Spleen (tissue), 11 donors: ENCODE results near the gene PFDN6. TPM values are rescaled to one million over a fixed set of nuclear protein-coding genes. Genes with fewer than 3 reads are reported as not detected.

Experiments
- DNase-seq: peaks from one replicate; pipeline ENCODE4 v3.0.0-alpha.2; 2020
- H3K27ac ChIP-seq, 8 donors: fragments of 200-600 bp; sonication (generic) in 7 of 8; 1 replicate in 4 of 8; 2 replicates in 4 of 8; pipeline versions ENCODE4 v1.5.0 to v1.8.0; 2016 to 2021; ENCODE audit warnings: inconsistent platforms in 4 of 8, mild to moderate bottlenecking in 4 of 8, moderate library complexity in 1 of 8
- H3K27me3 ChIP-seq, 7 donors: fragments of 200-600 bp; sonication (generic) in 6 of 7; replicated peaks in 1 of 7; 1 replicate in 4 of 7; 2 replicates in 3 of 7; pipeline versions ENCODE4 v1.5.0 to v1.8.0; 2016 to 2021; ENCODE audit warnings: inconsistent platforms in 3 of 7, mild to moderate bottlenecking in 1 of 7
- H3K36me3 ChIP-seq, 6 donors: fragments of 200-600 bp; sonication (generic) in 5 of 6; 1 replicate in 4 of 6; 2 replicates in 2 of 6; pipeline versions ENCODE4 v1.5.0 to v1.8.0; 2016 to 2021; ENCODE audit warnings: inconsistent platforms in 2 of 6
- H3K4me1 ChIP-seq, 6 donors: fragments of 200-600 bp; sonication (generic) in 5 of 6; 1 replicate in 3 of 6; 2 replicates in 3 of 6; pipeline versions ENCODE4 v1.5.0 to v1.8.0; 2016 to 2021; ENCODE audit warnings: inconsistent platforms in 3 of 6
- H3K4me3 ChIP-seq, 8 donors: fragments of 200-600 bp; sonication (generic) in 7 of 8; 1 replicate in 4 of 8; 2 replicates in 4 of 8; pipeline versions ENCODE4 v1.5.0 to v1.8.0; 2016 to 2021; ENCODE audit warnings: inconsistent platforms in 4 of 8, mild to moderate bottlenecking in 4 of 8, moderate library complexity in 2 of 8
- H3K9me3 ChIP-seq, 8 donors: fragments of 200-600 bp; sonication (generic) in 7 of 8; 1 replicate in 4 of 8; 2 replicates in 4 of 8; pipeline versions ENCODE4 v1.5.0 to v1.8.0; 2016 to 2021; ENCODE audit warnings: inconsistent platforms in 4 of 8
- POLR2A ChIP-seq, 3 donors: fragments of 450-650 bp; IDR thresholded peaks; one replicate each; pipeline ENCODE4 v1.5.1; 2017; ENCODE audit warnings: antibody characterized with exemption in 3 of 3, mild to moderate bottlenecking in 1 of 3
- POLR2AphosphoS5 ChIP-seq, 3 donors: sonication (generic); formaldehyde crosslinking; IDR thresholded peaks; one replicate each; pipeline ENCODE4 v1.5.1; 2017; ENCODE audit warnings: antibody characterized with exemption in 3 of 3
- WGBS, 5 donors: extraction: QIAGEN DNeasy Blood & Tissue Kit in 3 of 5; methylation state at CpG; one replicate each; pipeline versions ENCODE4 v1.1.5 to v1.1.7; 2013 to 2018; 5-methylcytosine and 5-hydroxymethylcytosine counted together
- intact Hi-C: fragments of 100-400 bp; cut with DNase I; formaldehyde crosslinking; loops from one replicate; pipeline ENCODE4 v1.15.0; 2023; ENCODE audit warnings: low total_unique reads
- polyA plus RNA-seq, 3 donors: library from polyadenylated mRNA; stranded (reverse); fragments of 200-250 nt; gene quantifications; one replicate each; pipeline ENCODE4 v1.2.1, GENCODE V29; 2013
- total RNA-seq, 7 donors: library from RNA; depleted of rRNA in 3 of 7; stranded (reverse); fragments of >200 nt in 3 of 7; fragmentation: NEBNext Ultra II Directional in 4 of 7; extraction: Animal tissue kit (Norgen Biotek cat#: 25700) in 4 of 7; gene quantifications; one replicate each; pipeline versions ENCODE4 v1.1.0 to v1.2.1, GENCODE V29; 2016 to 2021
- TF ChIP-seq, protein P1 (sequence below), 11 experiments: fragments of 200-600 bp in 7 of 11; fragments of 450-650 bp in 4 of 11; sonication (generic) in 4 of 11; IDR thresholded peaks in 8 of 11; conservative IDR thresholded peaks in 3 of 11; 1 replicate in 7 of 11; 2 replicates in 4 of 11; pipeline versions ENCODE4 v1.4.0 to v1.8.0; 2016 to 2021; ENCODE audit warnings: antibody characterized with exemption in 11 of 11, inconsistent platforms in 4 of 11, mild to moderate bottlenecking in 1 of 11
- donor health status: healthy with polysubstance abuse.
- donor health status: DM: no; HTN: no; CAD: no; lungs with moderate emphysema.
- donor health status: DM: no; HTN: no; CAD: no.
- donor health status: Bipolar disorder and iron deficiency.
- donor health status: healthy.
- donor health status: DM: no; HTN: no; CAD: no.
- donor health status: DM: yes; HTN: yes; CAD: no.

Gene PFDN6
- total and polyA plus RNA-seq, 10 donors: 11.3 to 169 (median 32.7) TPM

DNA sequence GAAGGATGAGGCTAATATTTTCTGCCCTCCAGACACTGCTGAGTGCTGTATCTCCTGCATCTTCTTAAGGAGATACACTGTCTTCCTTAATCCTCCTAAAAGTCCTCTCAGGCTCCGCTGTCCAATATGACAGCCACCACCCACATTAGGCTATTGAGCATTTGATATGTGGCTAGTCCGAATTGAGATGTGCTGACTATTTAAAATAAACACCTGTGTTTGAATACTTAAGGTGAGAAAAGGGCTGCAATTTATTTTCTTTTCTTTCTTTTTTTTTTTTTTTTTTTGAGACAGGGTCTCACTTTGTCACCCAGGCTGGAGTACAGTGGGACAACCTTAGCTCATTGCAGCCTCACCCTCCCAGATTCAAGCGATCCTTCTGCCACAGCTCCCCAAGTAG lies 12.5 kb downstream of the PFDN6 start:
- DNase-seq: no peak
- no peak overlapping the region for H3K4me3 ChIP-seq
- H3K4me1 ChIP-seq: peaks cover 16 to 90% (median 70%) of the 10 kb centered on the region in 6 donors
- H3K36me3 ChIP-seq: peaks cover 0 to 73% (median 51%) of the 10 kb centered on the region in 6 donors
- TF ChIP-seq, protein P1, sequence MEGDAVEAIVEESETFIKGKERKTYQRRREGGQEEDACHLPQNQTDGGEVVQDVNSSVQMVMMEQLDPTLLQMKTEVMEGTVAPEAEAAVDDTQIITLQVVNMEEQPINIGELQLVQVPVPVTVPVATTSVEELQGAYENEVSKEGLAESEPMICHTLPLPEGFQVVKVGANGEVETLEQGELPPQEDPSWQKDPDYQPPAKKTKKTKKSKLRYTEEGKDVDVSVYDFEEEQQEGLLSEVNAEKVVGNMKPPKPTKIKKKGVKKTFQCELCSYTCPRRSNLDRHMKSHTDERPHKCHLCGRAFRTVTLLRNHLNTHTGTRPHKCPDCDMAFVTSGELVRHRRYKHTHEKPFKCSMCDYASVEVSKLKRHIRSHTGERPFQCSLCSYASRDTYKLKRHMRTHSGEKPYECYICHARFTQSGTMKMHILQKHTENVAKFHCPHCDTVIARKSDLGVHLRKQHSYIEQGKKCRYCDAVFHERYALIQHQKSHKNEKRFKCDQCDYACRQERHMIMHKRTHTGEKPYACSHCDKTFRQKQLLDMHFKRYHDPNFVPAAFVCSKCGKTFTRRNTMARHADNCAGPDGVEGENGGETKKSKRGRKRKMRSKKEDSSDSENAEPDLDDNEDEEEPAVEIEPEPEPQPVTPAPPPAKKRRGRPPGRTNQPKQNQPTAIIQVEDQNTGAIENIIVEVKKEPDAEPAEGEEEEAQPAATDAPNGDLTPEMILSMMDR (IDR thresholded peaks at IDR 0.05 in 8 of 11, conservative IDR thresholded peaks at IDR 0.05 in 3 of 11): no peak
- TF ChIP-seq POLR2AphosphoS5 (IDR thresholded peaks at IDR 0.05) (no peak), POLR2A (IDR thresholded peaks at IDR 0.05) (no peak)
- peak overlapping the region in 2 of 8 donors; percentile 3 to 94 for H3K27ac ChIP-seq
- no peaks in the 10 kb centered on the region for H3K27me3 ChIP-seq
- no peaks in the 10 kb centered on the region for H3K9me3 ChIP-seq
- intact Hi-C loops: no loop called here
- 90 to 94% (median 92%) methylated on average over 3 of the region's 3 CpGs for WGBS, 5 donors

DNA sequence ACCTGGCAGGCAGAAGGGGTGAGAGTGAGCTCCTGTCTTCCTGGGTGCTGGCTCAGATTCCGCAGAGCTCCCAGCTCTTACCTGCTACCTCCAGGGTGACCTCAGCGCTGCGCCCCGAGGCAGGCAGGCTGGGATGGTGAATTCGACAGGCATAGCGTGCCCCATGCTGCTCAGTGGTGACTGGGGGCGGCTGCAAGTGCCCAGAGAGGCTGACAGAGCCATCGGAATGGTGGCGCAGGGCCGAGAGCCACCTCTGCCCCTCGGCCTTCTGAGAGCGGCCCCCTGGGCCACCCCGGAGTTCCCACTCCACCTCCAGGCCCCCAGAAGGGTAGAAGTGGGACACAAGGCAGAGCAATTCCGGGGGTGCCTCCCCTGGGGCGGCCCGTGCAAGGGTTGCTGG lies 14.8 kb downstream of the PFDN6 start:
- H3K36me3 ChIP-seq: peaks cover 0 to 93% (median 65%) of the 10 kb centered on the region in 6 donors
- H3K4me3 ChIP-seq: no peak overlapping the region
- WGBS, 5 donors: 87 to 93% (median 91%) methylated on average over 7 to 16 of the region's 16 CpGs
- H3K27me3 ChIP-seq: no peaks in the 10 kb centered on the region
- H3K27ac ChIP-seq: peak overlapping the region in 1 of 8 donors; percentile 68
- intact Hi-C loops: no loop called here
- H3K9me3 ChIP-seq: no peaks in the 10 kb centered on the region
- peak in 2 of 3 donors; percentile 52 to 77 for TF ChIP-seq POLR2AphosphoS5 (IDR thresholded peaks at IDR 0.05)
- TF ChIP-seq, protein P1 (IDR thresholded peaks at IDR 0.05 in 8 of 11, conservative IDR thresholded peaks at IDR 0.05 in 3 of 11): no peak
- no peak for DNase-seq
- H3K4me1 ChIP-seq: peaks cover 8 to 99% (median 76%) of the 10 kb centered on the region in 6 donors

DNA sequence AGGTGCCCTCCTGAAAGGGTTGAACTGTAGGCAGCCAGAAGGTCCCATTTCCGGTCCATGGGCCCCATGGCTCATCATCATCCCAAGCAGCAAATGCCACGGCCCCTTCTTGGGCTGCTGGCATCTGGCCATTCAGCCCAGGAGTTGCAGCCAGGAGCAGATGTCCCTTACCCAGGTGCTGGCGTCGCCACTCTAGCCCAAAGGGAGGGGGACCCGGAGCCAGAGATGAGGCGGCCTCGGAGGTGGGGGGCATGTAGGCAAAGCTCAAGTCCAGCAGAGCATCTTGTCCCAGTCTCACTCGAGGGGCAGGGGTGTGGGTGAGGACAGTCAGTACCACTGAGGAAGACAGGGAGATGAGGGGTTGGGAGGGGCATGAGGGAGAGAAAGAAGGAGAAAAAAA lies 15.7 kb downstream of the PFDN6 start:
- no peak for DNase-seq
- Histone ChIP-seq H3K36me3 (peaks cover 0 to 100% (median 70%) of the 10 kb centered on the region in 6 donors), H3K9me3 (no peaks in the 10 kb centered on the region), H3K27ac (peak overlapping the region in 5 of 8 donors; percentile 9 to 68 (median 43)), H3K4me1 (peaks cover 11 to 100% (median 78%) of the 10 kb centered on the region in 6 donors), H3K27me3 (no peaks in the 10 kb centered on the region), H3K4me3 (no peak overlapping the region)
- TF ChIP-seq POLR2A (IDR thresholded peaks at IDR 0.05): no peak
- TF ChIP-seq, protein P1 (IDR thresholded peaks at IDR 0.05 in 8 of 11, conservative IDR thresholded peaks at IDR 0.05 in 3 of 11): no peak
- peak in 2 of 3 donors; percentile 18 to 59 for TF ChIP-seq POLR2AphosphoS5 (IDR thresholded peaks at IDR 0.05)
- 86 to 92% (median 89%) methylated on average over 7 to 8 of the region's 8 CpGs for WGBS, 5 donors
- intact Hi-C loops: no loop called here

DNA sequence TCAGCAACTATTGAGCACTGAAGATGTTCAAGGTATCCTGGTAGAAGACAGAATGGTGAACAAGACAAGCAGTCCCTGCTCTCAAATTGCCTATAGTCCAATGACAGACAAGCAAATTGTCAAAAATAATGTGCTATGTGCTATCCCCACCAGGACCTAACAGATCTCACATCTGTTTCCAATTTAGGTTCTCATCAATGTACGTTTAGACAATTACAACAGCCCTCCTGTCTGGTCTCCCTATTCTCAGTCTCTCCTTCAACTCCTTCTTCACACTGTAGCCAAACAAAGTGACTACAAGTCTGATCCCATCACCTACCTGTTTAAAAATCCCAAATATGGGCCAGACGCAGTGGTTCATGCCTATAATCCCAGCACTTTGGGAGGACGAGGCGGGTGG lies 17.0 kb downstream of the PFDN6 start:
- H3K27me3 ChIP-seq: no peaks in the 10 kb centered on the region
- H3K4me1 ChIP-seq: peaks cover 21 to 100% (median 78%) of the 10 kb centered on the region in 6 donors
- no peaks in the 10 kb centered on the region for H3K9me3 ChIP-seq
- DNase-seq: no peak
- H3K27ac ChIP-seq: peak overlapping the region in 4 of 8 donors; percentile 9 to 68 (median 47)
- no peak overlapping the region for H3K4me3 ChIP-seq
- WGBS, 5 donors: 81 to 95% (median 85%) methylated on average over 4 of the region's 4 CpGs
- intact Hi-C loops: no loop called here
- peaks cover 0 to 100% (median 80%) of the 10 kb centered on the region in 6 donors for H3K36me3 ChIP-seq
- TF ChIP-seq POLR2AphosphoS5 (IDR thresholded peaks at IDR 0.05): no peak
- TF ChIP-seq, protein P1 (IDR thresholded peaks at IDR 0.05 in 8 of 11, conservative IDR thresholded peaks at IDR 0.05 in 3 of 11): no peak
- no peak for TF ChIP-seq POLR2A (IDR thresholded peaks at IDR 0.05)
